Measurements from ENCODE around the gene UBA7.
"Not testable (repeated sequence)": the region's sequence is repeated elsewhere in the genome, so short reads cannot be mapped to it uniquely, and the experiment has no call there.

UBA7 gene

GRCh38 chr3:49786357-49787181 is 27.2 kb downstream of the UBA7 start, which contains the start of gene IP6K1:
IP6K1 (minus strand) TSS chr3:49786542; CDS start chr3:49748040, 38,502 bp downstream.
- peak; percentile 98 to 100 (median 98) for DNase-seq (ENCODE audit: low read depth in 3 of 3)

GRCh38 chr3:49785565-49786356 is 28.0 kb downstream of the UBA7 start:
- DNase-seq (ENCODE audit: low read depth in 3 of 3) = peak in 1 of 3 experiments; percentile 22

GRCh38 chr3:49782277-49782676 is 31.5 kb downstream of the UBA7 start:
- not testable (repeated sequence) for DNase-seq (ENCODE audit: low read depth in 3 of 3)

GRCh38 chr3:49781415-49782199 is 32.1 kb downstream of the UBA7 start:
- no peak for DNase-seq (ENCODE audit: low read depth in 3 of 3)

- not testable (repeated sequence) for DNase-seq (ENCODE audit: low read depth in 3 of 3)
Measured at GRCh38 chr3:49780975-49781365, 32.8 kb downstream of the UBA7 start.

GRCh38 chr3:49780080-49780974 is 33.4 kb downstream of the UBA7 start:
- DNase-seq (ENCODE audit: low read depth in 3 of 3) = no peak

- no peak for DNase-seq (ENCODE audit: low read depth in 3 of 3)
Measured at GRCh38 chr3:49779358-49780079, 34.2 kb downstream of the UBA7 start.

- not testable (repeated sequence) for DNase-seq (ENCODE audit: low read depth in 3 of 3)
Measured at GRCh38 chr3:49776101-49776500, 37.7 kb downstream of the UBA7 start.

- no peak for DNase-seq (ENCODE audit: low read depth in 3 of 3)
Measured at GRCh38 chr3:49775538-49775937, 38.2 kb downstream of the UBA7 start.

GRCh38 chr3:49772703-49773102 is 41.0 kb downstream of the UBA7 start:
- DNase-seq (ENCODE audit: low read depth in 3 of 3) = no peak

- no peak for DNase-seq (ENCODE audit: low read depth in 3 of 3)
Measured at GRCh38 chr3:49771340-49771938, 42.3 kb downstream of the UBA7 start.

GRCh38 chr3:49769926-49770325 is 43.8 kb downstream of the UBA7 start:
- no peak for DNase-seq (ENCODE audit: low read depth in 3 of 3)

GRCh38 chr3:49769286-49769915 is 44.4 kb downstream of the UBA7 start:
- DNase-seq (ENCODE audit: low read depth in 3 of 3) = no peak

GRCh38 chr3:49763981-49764380 is 49.8 kb downstream of the UBA7 start:
- no peak for DNase-seq (ENCODE audit: low read depth in 3 of 3)

GRCh38 chr3:49761661-49762060 is 52.1 kb downstream of the UBA7 start:
- DNase-seq (ENCODE audit: low read depth in 3 of 3) = no peak

GRCh38 chr3:49759226-49759625 is 54.5 kb downstream of the UBA7 start:
- DNase-seq (ENCODE audit: low read depth in 3 of 3) = no peak

- DNase-seq (ENCODE audit: low read depth in 3 of 3) = no peak
Measured at GRCh38 chr3:49757197-49757596, 56.6 kb downstream of the UBA7 start.

- no peak for DNase-seq (ENCODE audit: low read depth in 3 of 3)
Measured at GRCh38 chr3:49756036-49756435, 57.7 kb downstream of the UBA7 start.

All from stimulated activated CD4-positive, alpha-beta T cell treated with anti-CD3 and anti-CD28 coated beads, TNF-alpha, amount 100 ng/mL, for 24 hours (primary cell).